Effector memory CD4-positive, alpha-beta T cell (primary cell): ENCODE results near the gene NEK11.

Source experiments
- DNase-seq, 3 donors: peaks; one replicate each; pipeline ENCODE4 v3.0.0-alpha.2; 2020
- H3K27ac ChIP-seq: 2 replicates; pipeline ENCODE4 v1.7.0; 2013; ENCODE audit warnings: mild to moderate bottlenecking, low read length, moderate library complexity; ENCODE audit not compliant: insufficient read depth, poor library complexity, severe bottlenecking
- H3K27me3 ChIP-seq: replicated peaks from 2 replicates; pipeline ENCODE4 v1.7.0; 2013; ENCODE audit warnings: mild to moderate bottlenecking, low read length; ENCODE audit not compliant: insufficient read depth, control insufficient read depth, poor library complexity, severe bottlenecking
- H3K36me3 ChIP-seq: 2 replicates; pipeline ENCODE4 v1.7.0; 2013; ENCODE audit warnings: mild to moderate bottlenecking, low read length, moderate library complexity; ENCODE audit not compliant: control insufficient read depth, insufficient read depth
- H3K4me1 ChIP-seq: 2 replicates; pipeline ENCODE4 v1.7.0; 2013; ENCODE audit warnings: low read length, mild to moderate bottlenecking; ENCODE audit not compliant: control insufficient read depth, insufficient read depth, poor library complexity, severe bottlenecking
- H3K4me3 ChIP-seq: 2 replicates; pipeline ENCODE4 v1.7.0; 2013; ENCODE audit warnings: low read length, low read depth, mild to moderate bottlenecking; ENCODE audit not compliant: insufficient read depth, poor library complexity, severe bottlenecking
- H3K9me3 ChIP-seq: 2 replicates; pipeline ENCODE4 v1.7.0; 2013; ENCODE audit warnings: mild to moderate bottlenecking, low read length, moderate library complexity; ENCODE audit not compliant: control insufficient read depth

The NEK11 gene

GRCh38 chr3:131232711-131233267 lies 206.1 kb downstream of the NEK11 start:
- Histone ChIP-seq H3K27ac (no peak overlapping the region), H3K4me1 (no peaks in the 10 kb centered on the region), H3K36me3 (no peaks in the 10 kb centered on the region), H3K4me3 (no peak overlapping the region), H3K9me3 (no peaks in the 10 kb centered on the region), H3K27me3 (no peaks in the 10 kb centered on the region)
- DNase-seq: no peak

DNA sequence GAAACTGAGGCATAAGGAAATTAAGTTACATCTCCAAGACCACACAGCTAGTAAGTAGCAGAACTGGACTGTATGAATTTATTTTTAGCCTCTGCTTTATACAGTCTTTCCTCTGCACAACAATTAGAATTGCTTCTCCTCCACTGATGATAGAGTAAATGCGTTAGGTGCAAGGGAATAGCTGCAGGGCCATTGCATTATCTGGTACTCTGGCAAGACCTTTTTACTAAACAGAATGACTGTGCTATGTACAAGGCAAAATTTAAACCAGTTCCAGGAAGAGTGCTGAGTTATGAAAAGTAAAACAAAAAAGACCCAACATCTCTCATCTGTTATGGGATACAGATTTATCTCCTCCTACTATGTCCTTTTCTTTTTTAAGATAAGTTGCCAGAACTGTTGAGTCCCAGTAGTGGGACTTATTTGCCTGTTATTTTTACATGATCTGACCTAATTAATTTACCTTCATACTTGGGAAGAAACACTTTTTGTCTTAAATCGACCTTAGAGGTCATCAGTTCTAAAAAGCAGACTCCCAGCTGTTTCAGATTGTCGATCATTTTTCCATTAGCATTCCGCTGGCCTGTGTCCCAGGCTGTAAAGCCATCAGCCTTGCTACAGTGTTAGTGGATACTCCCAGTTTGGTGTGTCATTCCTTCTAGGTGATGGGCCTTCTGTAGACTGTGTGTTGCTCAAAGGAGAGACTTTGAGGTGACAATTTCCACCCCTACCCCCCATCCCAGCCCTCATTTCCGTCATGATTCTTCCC lies 207.4 kb downstream of the NEK11 start:
- Histone ChIP-seq H3K4me3 (no peak overlapping the region), H3K4me1 (no peaks in the 10 kb centered on the region), H3K36me3 (no peaks in the 10 kb centered on the region), H3K27me3 (no peaks in the 10 kb centered on the region), H3K27ac (no peak overlapping the region), H3K9me3 (no peaks in the 10 kb centered on the region)
- DNase-seq: no peak

- no peaks in the 10 kb centered on the region for H3K4me1 ChIP-seq
- H3K27me3 ChIP-seq: no peaks in the 10 kb centered on the region
- no peaks in the 10 kb centered on the region for H3K36me3 ChIP-seq
- H3K9me3 ChIP-seq: no peaks in the 10 kb centered on the region
- no peak for DNase-seq
- H3K4me3 ChIP-seq: no peak overlapping the region
- no peak overlapping the region for H3K27ac ChIP-seq
These were observed 209.7 kb downstream of the NEK11 start for GRCh38 chr3:131236421-131236820.

DNA sequence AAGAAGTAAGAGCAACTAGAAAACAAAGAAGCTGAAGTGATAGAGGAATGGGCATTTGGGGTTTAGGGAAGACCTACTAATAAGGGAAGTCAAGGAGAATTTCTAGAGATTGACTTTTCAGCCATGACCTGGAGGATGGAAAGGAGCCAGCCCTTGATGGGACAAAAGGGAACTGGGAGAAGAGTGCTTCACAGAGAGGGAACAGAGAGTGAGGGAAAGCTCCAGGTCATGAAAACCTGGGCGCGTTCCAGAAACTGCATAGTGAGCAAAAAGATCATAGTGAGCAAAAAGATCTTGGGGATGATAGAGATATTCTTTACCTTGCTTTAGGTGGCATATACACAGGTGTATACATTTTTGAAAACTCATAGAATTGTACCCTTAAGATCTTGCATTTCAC lies 211.8 kb downstream of the NEK11 start:
- Histone ChIP-seq H3K4me1 (no peaks in the 10 kb centered on the region), H3K27me3 (no peaks in the 10 kb centered on the region), H3K36me3 (no peaks in the 10 kb centered on the region), H3K9me3 (no peaks in the 10 kb centered on the region), H3K4me3 (no peak overlapping the region), H3K27ac (no peak overlapping the region)
- no peak for DNase-seq

DNA sequence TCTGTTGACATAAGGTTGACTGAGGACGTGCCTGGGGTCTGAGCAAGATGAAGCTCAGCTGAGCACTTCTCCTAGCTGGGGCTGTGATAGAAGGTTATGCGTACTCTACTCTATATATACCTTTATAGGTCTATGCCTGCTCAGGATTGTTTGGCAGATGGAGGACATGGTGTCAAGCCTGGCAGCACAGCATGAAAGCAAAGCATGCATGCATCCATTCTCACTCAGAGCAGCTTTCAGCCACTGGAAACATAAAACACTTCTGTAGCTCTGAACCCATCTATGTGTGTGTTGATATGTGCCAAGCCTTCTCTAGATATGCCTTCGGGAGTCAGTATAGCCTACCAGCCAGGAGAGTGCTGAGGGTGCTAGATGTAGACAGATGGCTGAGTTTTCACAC lies 212.6 kb downstream of the NEK11 start:
- no peak for DNase-seq
- Histone ChIP-seq H3K36me3 (no peaks in the 10 kb centered on the region), H3K9me3 (no peaks in the 10 kb centered on the region), H3K4me3 (no peak overlapping the region), H3K4me1 (no peaks in the 10 kb centered on the region), H3K27ac (no peak overlapping the region), H3K27me3 (no peaks in the 10 kb centered on the region)

DNA sequence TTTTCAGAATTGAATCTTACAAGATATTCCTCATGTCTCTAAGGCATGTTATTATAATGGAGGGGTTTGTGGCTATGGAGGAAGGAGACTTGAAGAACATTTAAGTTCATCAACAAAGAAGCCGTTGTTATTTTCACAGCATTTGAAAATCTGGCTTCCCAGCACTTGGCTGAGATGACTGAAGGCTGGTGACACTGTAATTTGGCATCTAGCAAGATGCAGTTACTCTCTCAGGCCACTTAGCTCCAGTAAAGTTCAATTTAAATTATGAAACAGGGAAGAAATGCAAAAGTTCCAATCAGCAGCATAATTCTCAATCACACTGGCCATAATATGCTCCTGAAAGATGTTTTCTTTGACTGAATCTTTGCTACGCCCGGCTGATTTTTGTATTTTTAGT lies 215.5 kb downstream of the NEK11 start:
- H3K36me3 ChIP-seq: no peaks in the 10 kb centered on the region
- H3K27me3 ChIP-seq: no peaks in the 10 kb centered on the region
- no peak overlapping the region for H3K27ac ChIP-seq
- no peak for DNase-seq
- H3K4me3 ChIP-seq: no peak overlapping the region
- no peaks in the 10 kb centered on the region for H3K4me1 ChIP-seq
- H3K9me3 ChIP-seq: no peaks in the 10 kb centered on the region

DNA sequence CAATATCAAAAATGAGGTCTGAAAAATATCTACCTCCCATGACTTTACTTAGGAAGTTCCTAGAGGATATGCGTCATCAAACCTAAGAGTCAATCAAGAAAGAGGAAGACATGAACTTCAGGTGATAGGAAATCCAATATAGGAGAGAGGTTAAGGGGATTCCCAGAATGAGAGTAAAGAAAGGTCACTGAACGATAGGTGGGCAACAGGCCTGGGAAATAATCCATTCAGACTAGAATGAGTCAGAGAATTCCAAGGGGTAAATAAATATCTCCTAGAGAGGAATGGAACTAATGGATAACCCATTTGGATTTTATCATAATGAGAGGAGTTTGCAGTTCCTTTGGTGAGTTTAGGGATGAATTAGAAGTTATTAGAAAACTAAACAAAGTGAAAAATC lies 223.8 kb downstream of the NEK11 start:
- Histone ChIP-seq H3K27ac (no peak overlapping the region), H3K9me3 (no peaks in the 10 kb centered on the region), H3K36me3 (no peaks in the 10 kb centered on the region), H3K4me1 (no peaks in the 10 kb centered on the region), H3K27me3 (no peaks in the 10 kb centered on the region), H3K4me3 (no peak overlapping the region)
- no peak for DNase-seq

DNA sequence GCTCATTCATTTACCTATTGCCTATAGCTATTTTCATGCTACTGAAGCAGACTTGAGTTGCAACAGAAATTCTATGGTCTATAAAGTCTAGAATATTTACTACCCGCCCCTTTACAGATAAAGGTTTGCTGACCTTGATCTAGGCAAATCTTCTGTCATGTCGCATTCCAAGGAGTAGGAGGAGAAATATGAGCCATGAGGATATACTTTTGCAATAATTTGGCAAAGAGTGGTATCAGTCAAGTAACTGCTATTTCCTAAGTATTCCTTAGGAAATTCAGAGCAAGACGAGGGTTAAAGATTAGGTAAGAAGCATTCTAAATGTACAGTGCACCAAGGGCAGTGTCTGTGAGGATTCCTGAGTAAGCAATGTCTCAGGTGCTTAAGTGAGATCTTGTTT lies 233.8 kb downstream of the NEK11 start:
- no peak for DNase-seq
- H3K27ac ChIP-seq: no peak overlapping the region
- H3K36me3 ChIP-seq: no peaks in the 10 kb centered on the region
- H3K9me3 ChIP-seq: no peaks in the 10 kb centered on the region
- H3K4me3 ChIP-seq: no peak overlapping the region
- no peaks in the 10 kb centered on the region for H3K4me1 ChIP-seq
- H3K27me3 ChIP-seq: no peaks in the 10 kb centered on the region

GRCh38 chr3:131261104-131261503 lies 234.4 kb downstream of the NEK11 start:
- Histone ChIP-seq H3K4me3 (no peak overlapping the region), H3K4me1 (no peaks in the 10 kb centered on the region), H3K27ac (no peak overlapping the region), H3K9me3 (no peaks in the 10 kb centered on the region), H3K27me3 (no peaks in the 10 kb centered on the region), H3K36me3 (no peaks in the 10 kb centered on the region)
- DNase-seq: no peak

GRCh38 chr3:131275556-131275955 lies 248.9 kb downstream of the NEK11 start:
- no peak overlapping the region for H3K27ac ChIP-seq
- no peak for DNase-seq
- no peaks in the 10 kb centered on the region for H3K4me1 ChIP-seq
- H3K4me3 ChIP-seq: no peak overlapping the region
- H3K36me3 ChIP-seq: no peaks in the 10 kb centered on the region
- H3K9me3 ChIP-seq: no peaks in the 10 kb centered on the region
- no peaks in the 10 kb centered on the region for H3K27me3 ChIP-seq
